ENCODE measurements around the gene DLGAP4.
"Not testable (repeated sequence)": the region's sequence is repeated elsewhere in the genome, so short reads cannot be mapped to it uniquely, and the experiment has no call there.

DLGAP4 gene

DNA sequence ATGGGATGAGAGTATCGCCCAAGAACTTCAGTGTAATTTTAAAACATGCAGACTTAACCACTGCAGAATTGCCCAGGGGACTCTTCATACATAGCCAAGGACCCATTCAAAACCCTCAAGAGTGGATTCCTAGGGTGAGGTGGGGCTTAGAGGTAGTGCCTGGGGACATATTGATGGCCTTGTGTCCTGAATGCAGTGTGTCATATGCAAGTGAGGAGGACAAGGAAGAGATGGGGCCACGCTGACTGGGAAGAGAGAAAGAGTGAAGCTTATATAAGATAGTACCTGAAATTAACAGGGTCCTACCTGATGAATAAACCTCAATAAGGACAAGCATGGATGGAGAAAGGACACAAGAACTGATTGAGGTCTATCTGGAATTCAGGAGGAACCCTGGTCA lies 249.1 kb downstream of the DLGAP4 start:
- no peak overlapping the region for H3K27ac ChIP-seq (ENCODE audit: low read length)
- no peak overlapping the region for H3K4me3 ChIP-seq (ENCODE audit: low read length)
- no peaks in the 10 kb centered on the region for H3K9me2 ChIP-seq (replicated peaks; ENCODE audit: insufficient read depth, low read length)
- no peaks in the 10 kb centered on the region for H3F3A ChIP-seq (ENCODE audit: insufficient read depth, low read length)
- H3K9ac ChIP-seq (ENCODE audit: low read length): no peak overlapping the region
- TF ChIP-seq, protein P1, sequence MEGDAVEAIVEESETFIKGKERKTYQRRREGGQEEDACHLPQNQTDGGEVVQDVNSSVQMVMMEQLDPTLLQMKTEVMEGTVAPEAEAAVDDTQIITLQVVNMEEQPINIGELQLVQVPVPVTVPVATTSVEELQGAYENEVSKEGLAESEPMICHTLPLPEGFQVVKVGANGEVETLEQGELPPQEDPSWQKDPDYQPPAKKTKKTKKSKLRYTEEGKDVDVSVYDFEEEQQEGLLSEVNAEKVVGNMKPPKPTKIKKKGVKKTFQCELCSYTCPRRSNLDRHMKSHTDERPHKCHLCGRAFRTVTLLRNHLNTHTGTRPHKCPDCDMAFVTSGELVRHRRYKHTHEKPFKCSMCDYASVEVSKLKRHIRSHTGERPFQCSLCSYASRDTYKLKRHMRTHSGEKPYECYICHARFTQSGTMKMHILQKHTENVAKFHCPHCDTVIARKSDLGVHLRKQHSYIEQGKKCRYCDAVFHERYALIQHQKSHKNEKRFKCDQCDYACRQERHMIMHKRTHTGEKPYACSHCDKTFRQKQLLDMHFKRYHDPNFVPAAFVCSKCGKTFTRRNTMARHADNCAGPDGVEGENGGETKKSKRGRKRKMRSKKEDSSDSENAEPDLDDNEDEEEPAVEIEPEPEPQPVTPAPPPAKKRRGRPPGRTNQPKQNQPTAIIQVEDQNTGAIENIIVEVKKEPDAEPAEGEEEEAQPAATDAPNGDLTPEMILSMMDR (IDR thresholded peaks at IDR 0.05; ENCODE audit: low read length): no peak
- TF ChIP-seq EZH2phosphoT487 (IDR thresholded peaks at IDR 0.05; ENCODE audit: low read length): no peak
- no peak for TF ChIP-seq EZH2 (optimal IDR thresholded peaks at IDR 0.05; ENCODE audit: low read depth, low read length)
- no peaks in the 10 kb centered on the region for H3K27me3 ChIP-seq (replicated peaks; ENCODE audit: insufficient read depth, low read length)
- H3K4me1 ChIP-seq (ENCODE audit: low read length): peaks cover 7% of the 10 kb centered on the region; the same call in 1 of the 2 replicates
- H3K36me3 ChIP-seq (replicated peaks; ENCODE audit: insufficient read depth, low read length): no peaks in the 10 kb centered on the region
- no peak overlapping the region for H3K4me2 ChIP-seq (ENCODE audit: low read depth, low read length)
- H3K9me3 ChIP-seq (replicated peaks; ENCODE audit: insufficient read depth, low read length): no peaks in the 10 kb centered on the region
- no peaks in the 10 kb centered on the region for H4K20me1 ChIP-seq (ENCODE audit: insufficient read depth, low read length)
- no peak for DNase-seq
- no peaks in the 10 kb centered on the region for H3K79me2 ChIP-seq (ENCODE audit: low read length)
- H2AFZ ChIP-seq (ENCODE audit: low read length): no peak overlapping the region

DNA sequence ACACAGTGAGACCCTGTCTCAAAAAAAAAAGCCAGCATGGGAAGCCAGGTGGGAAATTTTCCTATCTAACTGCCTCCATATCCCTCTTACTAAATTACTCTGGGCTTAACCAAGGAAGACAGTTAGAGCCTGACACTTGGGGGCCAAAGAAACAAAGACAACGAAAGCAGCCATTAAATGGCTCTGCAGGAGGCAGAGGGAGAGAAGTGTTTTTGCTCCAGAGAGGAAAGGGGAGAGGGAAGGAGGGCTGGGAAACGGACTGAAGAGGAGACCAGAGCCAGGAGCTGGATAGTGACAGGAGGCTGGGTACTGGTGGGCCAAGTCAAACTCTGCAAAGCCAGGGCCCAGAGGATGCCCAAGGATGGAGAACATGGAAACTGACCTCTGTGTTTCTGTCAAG lies 256.6 kb downstream of the DLGAP4 start:
- H3K27ac ChIP-seq (ENCODE audit: low read length): no peak overlapping the region
- TF ChIP-seq, protein P1 (IDR thresholded peaks at IDR 0.05; ENCODE audit: low read length): no peak
- TF ChIP-seq EZH2 (optimal IDR thresholded peaks at IDR 0.05; ENCODE audit: low read depth, low read length) (no peak), EZH2phosphoT487 (IDR thresholded peaks at IDR 0.05; ENCODE audit: low read length) (no peak)
- no peaks in the 10 kb centered on the region for H3K9me3 ChIP-seq (replicated peaks; ENCODE audit: insufficient read depth, low read length)
- H3K79me2 ChIP-seq (ENCODE audit: low read length): no peaks in the 10 kb centered on the region
- no peaks in the 10 kb centered on the region for H3K9me2 ChIP-seq (replicated peaks; ENCODE audit: insufficient read depth, low read length)
- no peak overlapping the region for H2AFZ ChIP-seq (ENCODE audit: low read length)
- H3K4me2 ChIP-seq (ENCODE audit: low read depth, low read length): no peak overlapping the region
- H3K27me3 ChIP-seq (replicated peaks; ENCODE audit: insufficient read depth, low read length): no peaks in the 10 kb centered on the region
- no peaks in the 10 kb centered on the region for H4K20me1 ChIP-seq (ENCODE audit: insufficient read depth, low read length)
- no peak overlapping the region for H3K9ac ChIP-seq (ENCODE audit: low read length)
- DNase-seq: no peak
- H3F3A ChIP-seq (ENCODE audit: insufficient read depth, low read length): no peaks in the 10 kb centered on the region
- no peaks in the 10 kb centered on the region for H3K36me3 ChIP-seq (replicated peaks; ENCODE audit: insufficient read depth, low read length)
- H3K4me3 ChIP-seq (ENCODE audit: low read length): no peak overlapping the region
- H3K4me1 ChIP-seq (ENCODE audit: low read length): no peaks in the 10 kb centered on the region

DNA sequence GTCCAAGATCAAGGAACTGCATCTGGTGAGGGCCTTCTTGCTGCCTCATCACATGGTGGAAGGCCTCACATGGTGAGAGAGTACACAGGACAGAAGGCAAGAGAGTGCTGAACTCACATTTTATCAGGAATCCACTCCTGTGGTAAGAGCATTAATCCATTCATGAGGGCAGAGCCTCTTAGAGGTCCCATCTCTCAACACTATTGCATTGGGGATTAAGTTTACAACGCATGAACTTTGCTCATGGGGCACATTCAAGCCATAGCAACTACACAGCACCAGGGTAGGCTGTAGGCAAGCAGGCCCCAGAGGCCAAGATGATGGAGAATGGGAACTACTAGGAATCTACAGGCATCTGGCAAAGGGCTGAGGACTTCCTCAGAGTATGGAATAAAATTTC lies 257.2 kb downstream of the DLGAP4 start:
- H3K9me2 ChIP-seq (replicated peaks; ENCODE audit: insufficient read depth, low read length): no peaks in the 10 kb centered on the region
- H3K27me3 ChIP-seq (replicated peaks; ENCODE audit: insufficient read depth, low read length): no peaks in the 10 kb centered on the region
- no peak for DNase-seq
- H3K9ac ChIP-seq (ENCODE audit: low read length): no peak overlapping the region
- TF ChIP-seq, protein P1 (IDR thresholded peaks at IDR 0.05; ENCODE audit: low read length): no peak
- TF ChIP-seq EZH2 (optimal IDR thresholded peaks at IDR 0.05; ENCODE audit: low read depth, low read length) (no peak), EZH2phosphoT487 (IDR thresholded peaks at IDR 0.05; ENCODE audit: low read length) (no peak)
- no peak overlapping the region for H2AFZ ChIP-seq (ENCODE audit: low read length)
- H3K36me3 ChIP-seq (replicated peaks; ENCODE audit: insufficient read depth, low read length): no peaks in the 10 kb centered on the region
- H3K4me1 ChIP-seq (ENCODE audit: low read length): no peaks in the 10 kb centered on the region
- H3F3A ChIP-seq (ENCODE audit: insufficient read depth, low read length): no peaks in the 10 kb centered on the region
- H4K20me1 ChIP-seq (ENCODE audit: insufficient read depth, low read length): no peaks in the 10 kb centered on the region
- no peak overlapping the region for H3K4me2 ChIP-seq (ENCODE audit: low read depth, low read length)
- H3K9me3 ChIP-seq (replicated peaks; ENCODE audit: insufficient read depth, low read length): no peaks in the 10 kb centered on the region
- no peak overlapping the region for H3K27ac ChIP-seq (ENCODE audit: low read length)
- no peak overlapping the region for H3K4me3 ChIP-seq (ENCODE audit: low read length)
- no peaks in the 10 kb centered on the region for H3K79me2 ChIP-seq (ENCODE audit: low read length)

DNA sequence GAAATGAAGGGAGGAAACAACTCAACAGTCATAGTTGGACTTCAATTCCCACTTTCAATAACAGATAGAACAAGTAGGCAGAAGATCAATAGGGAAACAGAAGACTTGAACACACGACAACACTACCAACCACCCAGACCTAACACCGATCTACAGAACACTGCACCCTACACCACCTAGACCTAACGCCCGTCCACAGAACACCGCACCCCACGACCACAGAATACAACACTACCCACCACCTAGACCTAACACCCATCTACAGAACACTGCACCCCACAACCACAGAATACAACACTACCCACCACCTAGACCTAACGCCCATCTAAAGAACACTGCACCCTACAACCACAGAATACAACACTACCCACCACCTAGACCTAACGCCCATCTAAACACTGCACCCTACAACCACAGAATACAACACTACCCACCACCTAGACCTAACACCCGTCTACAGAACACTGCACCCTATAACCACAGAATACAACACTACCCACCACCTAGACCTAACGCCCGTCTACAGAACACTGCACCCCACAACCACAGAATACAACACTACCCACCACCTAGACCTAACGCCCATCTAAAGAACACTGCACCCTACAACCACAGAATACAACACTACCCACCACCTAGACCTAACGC lies 258.1 kb downstream of the DLGAP4 start:
- H3K9me2 ChIP-seq (replicated peaks; ENCODE audit: insufficient read depth, low read length); H3K4me1 ChIP-seq (ENCODE audit: low read length); H3K27ac ChIP-seq (ENCODE audit: low read length); H3K27me3 ChIP-seq (replicated peaks; ENCODE audit: insufficient read depth, low read length); H3K79me2 ChIP-seq (ENCODE audit: low read length); H3K9ac ChIP-seq (ENCODE audit: low read length); H4K20me1 ChIP-seq (ENCODE audit: insufficient read depth, low read length); DNase-seq; H3F3A ChIP-seq (ENCODE audit: insufficient read depth, low read length); H3K4me2 ChIP-seq (ENCODE audit: low read depth, low read length); H2AFZ ChIP-seq (ENCODE audit: low read length); H3K36me3 ChIP-seq (replicated peaks; ENCODE audit: insufficient read depth, low read length); H3K4me3 ChIP-seq (ENCODE audit: low read length); H3K9me3 ChIP-seq (replicated peaks; ENCODE audit: insufficient read depth, low read length): not testable (repeated sequence)

DNA sequence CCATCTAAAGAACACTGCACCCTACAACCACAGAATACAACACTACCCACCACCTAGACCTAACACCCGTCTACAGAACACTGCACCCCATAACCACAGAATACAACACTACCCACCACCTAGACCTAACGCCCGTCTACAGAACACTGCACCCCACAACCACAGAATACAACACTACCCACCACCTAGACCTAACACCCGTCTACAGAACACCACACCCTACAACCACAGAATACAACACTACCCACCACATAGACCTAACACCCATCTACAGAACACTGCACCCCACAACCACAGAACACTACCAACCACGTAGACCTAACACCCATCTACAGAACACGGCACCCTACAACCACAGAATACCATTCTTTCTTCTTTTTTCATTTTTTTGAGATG lies 258.6 kb downstream of the DLGAP4 start:
- not testable (repeated sequence) for H3K27ac ChIP-seq (ENCODE audit: low read length)

More for the DNA sequence above, 258.6 kb downstream of the DLGAP4 start:
- H3K9me2 ChIP-seq (replicated peaks; ENCODE audit: insufficient read depth, low read length); H2AFZ ChIP-seq (ENCODE audit: low read length); H3K4me3 ChIP-seq (ENCODE audit: low read length); H3K27me3 ChIP-seq (replicated peaks; ENCODE audit: insufficient read depth, low read length); H3K79me2 ChIP-seq (ENCODE audit: low read length); H3K36me3 ChIP-seq (replicated peaks; ENCODE audit: insufficient read depth, low read length); DNase-seq; H3K9ac ChIP-seq (ENCODE audit: low read length); H3F3A ChIP-seq (ENCODE audit: insufficient read depth, low read length); H3K4me1 ChIP-seq (ENCODE audit: low read length); H3K4me2 ChIP-seq (ENCODE audit: low read depth, low read length); H4K20me1 ChIP-seq (ENCODE audit: insufficient read depth, low read length); H3K9me3 ChIP-seq (replicated peaks; ENCODE audit: insufficient read depth, low read length): not testable (repeated sequence)
